ENCODE results near the gene ADA. TPM values are rescaled to one million over a fixed set of nuclear protein-coding genes. Genes with fewer than 3 reads are reported as not detected.

Gene ADA
- total and polyA plus RNA-seq, 4 experiments from 2014 or later = 28.4 to 64.3 (median 39.8) TPM

Other genes starting within 250 kb of the ADA start
- gene TTPAL, start 175.8 kb downstream of the ADA start, total RNA-seq = 10 to 100 TPM; 17.5 to 18.9 TPM
- gene TTPAL, start 175.8 kb downstream of the ADA start, polyA plus RNA-seq = 10 to 100 TPM in 1 of 2 donors, 1 to 10 TPM in 1; 5.7 to 12.3 TPM
- 10 to 100 TPM; 84.8 to 90.1 TPM for gene SERINC3, start 129.6 kb downstream of the ADA start, total RNA-seq
- gene SERINC3, start 129.6 kb downstream of the ADA start, polyA plus RNA-seq = 100 to 1,000 TPM; 184 to 212 TPM
- gene PKIG, start 69.1 kb downstream of the ADA start, total RNA-seq = 1 to 10 TPM in 1 of 2 experiments, under 1 TPM in 1; 0.36 to 1.1 TPM
- gene PKIG, start 69.1 kb downstream of the ADA start, polyA plus RNA-seq = 1 to 10 TPM in 1 of 2 donors, under 1 TPM in 1; 0.71 to 1.1 TPM
- not detected for gene CCN5, start 63.7 kb upstream of the ADA start, total RNA-seq
- not detected for gene CCN5, start 63.7 kb upstream of the ADA start, polyA plus RNA-seq
- not detected for gene KCNK15, start 94.2 kb upstream of the ADA start, total RNA-seq
- not detected for gene KCNK15, start 94.2 kb upstream of the ADA start, polyA plus RNA-seq
- gene RIMS4, start 158.8 kb upstream of the ADA start, total RNA-seq = not detected
- gene RIMS4, start 158.8 kb upstream of the ADA start, polyA plus RNA-seq = not detected
- 100 to 1,000 TPM; 245 to 262 TPM for gene YWHAB, start 234.0 kb upstream of the ADA start, total RNA-seq
- 100 to 1,000 TPM; 554 to 616 TPM for gene YWHAB, start 234.0 kb upstream of the ADA start, polyA plus RNA-seq

Measured in CD4-positive, alpha-beta memory T cell (primary cell).